SH-SY5Y (cell line): Measurements from ENCODE around the gene CD69.

Source experiments
- GATA2 ChIP-seq: IDR thresholded peaks from 2 replicates; pipeline ENCODE4 v1.6.1; 2011; ENCODE audit warnings: mild to moderate bottlenecking, low read depth, low read length
- GATA3 ChIP-seq: IDR thresholded peaks from 2 replicates; pipeline ENCODE4 v1.6.1; 2011; ENCODE audit warnings: low read depth, mild to moderate bottlenecking, low read length, moderate library complexity

DNA sequence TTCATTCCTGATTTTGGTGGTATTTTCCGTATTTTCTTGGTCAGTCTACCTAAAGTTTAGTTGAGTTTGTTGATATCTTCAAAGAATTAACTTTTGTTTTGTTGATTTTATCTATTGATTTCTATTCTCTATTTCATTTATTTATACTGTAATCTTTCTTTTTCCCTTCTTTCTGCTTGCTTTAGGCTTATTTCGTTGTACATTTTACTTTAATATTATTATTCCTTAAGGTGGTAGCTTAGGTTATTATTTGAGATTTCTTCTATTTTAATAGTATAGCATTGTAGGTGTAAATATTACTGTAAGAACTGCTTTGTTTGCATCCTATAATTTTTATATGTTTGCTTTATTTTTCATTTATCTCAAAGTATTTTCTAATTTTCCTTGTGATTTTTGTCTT, 45.2 kb upstream of the CD69 start:
- TF ChIP-seq GATA3: no peak
- no peak for TF ChIP-seq GATA2
